Mucosa of rectum (tissue), 2 donors: ENCODE data around the gene POLD2.

Experiments
- H3K27ac ChIP-seq, 2 donors: one replicate each; pipeline ENCODE4 v1.7.0; 2013; ENCODE audit warnings: inconsistent platforms in 2 of 2, low read depth in 2 of 2, low read length in 2 of 2
- H3K27me3 ChIP-seq, 2 donors: one replicate each; pipeline ENCODE4 v1.7.0; 2013; ENCODE audit warnings: low read length in 2 of 2; ENCODE audit not compliant: control insufficient read depth in 2 of 2, insufficient read depth in 2 of 2
- H3K36me3 ChIP-seq, 2 donors: one replicate each; pipeline ENCODE4 v1.7.0; 2013; ENCODE audit warnings: low read length in 2 of 2; ENCODE audit not compliant: control insufficient read depth in 2 of 2, insufficient read depth in 2 of 2
- H3K4me1 ChIP-seq, 2 donors: one replicate each; pipeline ENCODE4 v1.7.0; 2013; ENCODE audit warnings: low read length in 2 of 2, mild to moderate bottlenecking in 1 of 2; ENCODE audit not compliant: control insufficient read depth in 2 of 2, insufficient read depth in 2 of 2
- H3K4me3 ChIP-seq, 2 donors: one replicate each; pipeline ENCODE4 v1.7.0; 2013; ENCODE audit warnings: low read length in 2 of 2
- H3K9ac ChIP-seq, 2 donors: one replicate each; pipeline ENCODE4 v1.7.0; 2013; ENCODE audit warnings: low read length in 2 of 2, low read depth in 1 of 2, mild to moderate bottlenecking in 1 of 2
- H3K9me3 ChIP-seq, 2 donors: one replicate each; pipeline ENCODE4 v1.7.0; 2013; ENCODE audit warnings: low read length in 2 of 2; ENCODE audit not compliant: control insufficient read depth in 2 of 2
- donor health status: healthy.
- donor health status: Normal muscosa, but diverticular disease.

POLD2 gene

DNA sequence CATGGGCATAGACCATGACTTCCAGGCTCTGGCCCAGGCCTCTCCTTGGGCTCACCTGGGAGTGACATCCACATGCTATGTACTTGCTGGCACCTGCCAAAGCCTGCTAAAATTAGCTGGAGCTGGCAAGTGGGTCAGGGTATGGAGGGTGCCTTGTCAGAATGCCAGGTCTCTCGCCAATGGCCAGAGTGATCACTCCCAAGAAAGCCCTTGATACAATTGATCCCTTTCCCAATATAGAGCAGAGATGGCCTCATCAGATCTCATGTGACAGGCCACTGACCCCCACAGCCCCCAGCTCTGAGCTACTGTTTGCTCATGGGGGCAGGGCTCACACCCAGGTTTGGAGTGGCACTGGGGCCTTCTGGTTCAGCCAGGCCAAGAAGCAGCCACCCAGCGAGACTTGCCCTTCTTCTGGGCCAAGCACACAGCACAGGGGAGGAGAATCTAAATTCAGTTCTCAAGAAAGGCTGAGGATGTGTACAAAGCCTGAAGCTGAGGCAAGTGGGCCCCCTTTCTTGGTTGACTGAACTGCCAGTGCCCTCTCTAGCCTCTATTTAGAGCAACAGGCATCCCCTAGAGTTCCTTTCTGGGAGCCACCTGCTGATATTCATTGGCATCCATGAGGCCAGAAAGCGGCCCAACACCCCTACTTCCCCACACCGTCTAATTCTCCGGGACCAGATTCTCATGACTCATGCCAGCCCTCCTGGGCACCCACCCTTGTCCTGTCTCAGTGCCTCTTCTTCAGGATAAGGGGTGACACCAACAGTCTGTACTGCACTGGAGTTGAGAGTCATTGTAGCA, 36.7 kb upstream of the POLD2 start:
- no peaks in the 10 kb centered on the region for H3K36me3 ChIP-seq
- H3K9me3 ChIP-seq = no peaks in the 10 kb centered on the region
- H3K9ac ChIP-seq = no peak overlapping the region
- no peak overlapping the region for H3K27ac ChIP-seq
- no peaks in the 10 kb centered on the region for H3K4me1 ChIP-seq
- H3K4me3 ChIP-seq = no peak overlapping the region
- no peaks in the 10 kb centered on the region for H3K27me3 ChIP-seq

DNA sequence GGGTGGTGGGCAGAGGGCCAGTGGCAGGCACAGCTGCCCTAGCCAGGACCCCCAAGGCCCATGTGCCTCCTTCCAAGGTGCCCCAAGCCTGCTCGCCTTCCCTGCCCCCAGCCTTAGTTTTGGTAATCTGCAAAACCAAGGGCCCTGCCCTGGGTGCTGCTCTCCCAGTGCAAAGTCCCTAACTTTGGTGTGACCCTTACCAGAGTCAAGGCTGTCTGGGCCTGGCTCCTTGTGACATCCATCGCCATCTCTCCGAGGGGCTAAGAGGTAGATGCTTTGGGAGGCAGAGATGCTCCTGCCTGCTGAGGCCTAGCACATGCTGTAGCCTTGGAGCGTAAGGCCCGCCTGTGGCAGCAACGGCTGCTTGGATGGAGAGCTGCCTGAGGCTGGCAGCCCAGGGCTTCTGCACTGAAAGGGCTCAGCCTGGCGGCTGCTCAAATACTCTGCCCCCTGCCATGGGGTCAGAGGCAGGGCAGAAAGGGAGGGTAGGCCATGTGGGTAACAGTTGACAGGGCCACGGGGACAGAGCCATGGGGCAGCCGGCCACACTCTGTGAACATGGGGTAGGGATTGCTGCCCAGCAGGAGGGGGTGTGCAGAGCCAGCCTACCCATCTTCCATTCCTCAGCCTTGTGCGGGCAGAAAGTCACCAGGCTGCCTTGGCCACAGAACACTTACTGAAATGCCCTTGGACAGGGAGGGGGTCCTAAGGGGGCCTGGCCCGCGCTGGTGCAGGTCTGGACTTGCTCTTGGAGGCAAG, 35.7 kb upstream of the POLD2 start:
- Histone ChIP-seq H3K4me3 (no peak overlapping the region), H3K4me1 (no peaks in the 10 kb centered on the region)

DNA sequence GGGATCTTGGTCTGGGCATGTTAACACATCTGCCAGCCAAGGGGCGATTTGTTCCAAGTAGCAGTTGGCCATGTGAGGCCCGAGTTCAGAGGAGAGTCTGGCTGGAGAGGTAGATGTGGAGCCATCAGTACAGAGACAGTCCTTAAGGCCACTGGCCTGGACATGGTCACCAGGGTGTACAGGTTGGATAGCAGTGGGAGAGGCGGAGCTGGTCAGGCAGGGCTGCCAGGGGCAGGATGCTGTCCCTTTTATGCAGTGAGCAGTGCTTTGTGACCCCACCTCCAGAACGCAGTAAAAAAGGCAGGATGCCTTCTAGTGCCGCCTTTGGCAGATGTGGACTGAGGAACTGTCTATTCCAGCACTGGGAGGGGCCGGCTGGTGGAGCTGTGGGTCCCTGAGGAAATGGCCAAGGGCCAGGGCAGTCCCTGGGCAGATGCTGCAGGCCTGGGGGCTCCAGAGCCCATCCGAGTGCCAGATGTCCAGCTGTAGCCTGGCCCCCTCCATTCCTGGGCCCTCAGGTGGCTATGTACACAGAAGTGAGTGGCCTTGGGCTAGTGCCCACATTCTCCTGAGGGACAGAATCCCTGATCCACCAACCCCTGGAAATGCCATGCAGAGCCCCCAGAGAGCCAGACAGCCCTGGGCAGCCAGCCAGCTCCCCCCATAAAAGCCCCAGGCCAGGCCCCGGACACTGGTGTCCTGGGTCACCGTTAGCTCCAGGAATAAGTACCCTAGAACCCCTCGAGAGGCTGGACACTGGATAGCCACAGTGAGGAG, 34.9 kb upstream of the POLD2 start:
- no peak overlapping the region for H3K9ac ChIP-seq
- H3K27ac ChIP-seq = no peak overlapping the region

More for the DNA sequence above, 35.7 kb upstream of the POLD2 start:
- H3K9me3 ChIP-seq = no peaks in the 10 kb centered on the region
- H3K36me3 ChIP-seq = no peaks in the 10 kb centered on the region
- no peak overlapping the region for H3K27ac ChIP-seq
- H3K9ac ChIP-seq = no peak overlapping the region
- H3K27me3 ChIP-seq = no peaks in the 10 kb centered on the region

DNA sequence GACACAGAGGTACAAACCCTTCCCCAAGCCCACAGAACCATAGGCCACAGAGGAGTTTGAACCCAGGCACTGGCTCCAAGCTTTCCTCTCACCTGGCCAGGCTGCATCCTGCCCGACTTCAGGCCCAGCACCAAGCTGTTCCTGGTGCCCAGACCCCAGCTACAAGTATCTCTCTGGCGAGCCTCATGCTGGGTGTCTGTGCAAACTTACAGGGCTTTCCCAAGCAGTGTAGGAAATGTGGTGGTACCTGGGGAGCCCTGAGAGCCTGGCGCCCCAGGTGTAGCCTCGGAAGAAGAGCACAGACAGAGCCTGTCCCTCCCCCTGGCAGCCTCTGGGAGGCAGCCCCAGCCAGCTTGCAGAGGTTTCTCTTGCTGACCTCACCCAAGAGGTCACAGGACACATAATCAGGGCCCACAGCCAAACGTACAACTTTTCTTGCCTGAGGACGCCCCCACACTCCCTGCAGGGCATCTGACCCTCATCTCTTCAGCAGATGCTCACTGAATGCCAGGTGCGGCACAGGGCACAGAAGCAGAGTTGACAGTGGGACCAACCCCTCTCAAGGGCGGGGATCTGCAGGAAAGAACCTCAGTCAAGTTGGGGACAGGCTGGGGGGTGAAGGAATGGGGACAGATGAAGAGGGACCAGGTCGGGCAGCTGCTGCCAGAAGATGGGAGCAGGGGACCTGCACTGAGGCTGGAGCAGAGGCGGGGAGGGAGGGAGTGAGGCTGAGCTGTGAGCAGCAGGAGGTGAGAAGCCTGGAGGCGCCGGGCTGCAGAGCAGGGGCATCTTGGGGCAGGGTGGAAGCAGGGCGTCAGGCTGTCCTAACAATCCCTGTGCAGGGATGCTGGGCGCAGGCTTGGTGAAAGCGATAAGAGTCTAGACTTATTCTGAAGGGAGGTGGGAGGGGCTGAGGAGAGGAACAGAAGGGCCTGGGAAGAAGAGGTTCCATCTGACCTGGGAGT, 34.0 kb upstream of the POLD2 start:
- H3K4me3 ChIP-seq = no peak overlapping the region
- no peak overlapping the region for H3K9ac ChIP-seq
- H3K27ac ChIP-seq = no peak overlapping the region
- no peaks in the 10 kb centered on the region for H3K36me3 ChIP-seq
- no peaks in the 10 kb centered on the region for H3K9me3 ChIP-seq
- no peaks in the 10 kb centered on the region for H3K4me1 ChIP-seq
- H3K27me3 ChIP-seq = no peaks in the 10 kb centered on the region

More for the DNA sequence above, 34.9 kb upstream of the POLD2 start:
- H3K9me3 ChIP-seq = no peaks in the 10 kb centered on the region
- no peaks in the 10 kb centered on the region for H3K36me3 ChIP-seq
- H3K4me1 ChIP-seq = no peaks in the 10 kb centered on the region
- no peaks in the 10 kb centered on the region for H3K27me3 ChIP-seq
- no peak overlapping the region for H3K4me3 ChIP-seq

DNA sequence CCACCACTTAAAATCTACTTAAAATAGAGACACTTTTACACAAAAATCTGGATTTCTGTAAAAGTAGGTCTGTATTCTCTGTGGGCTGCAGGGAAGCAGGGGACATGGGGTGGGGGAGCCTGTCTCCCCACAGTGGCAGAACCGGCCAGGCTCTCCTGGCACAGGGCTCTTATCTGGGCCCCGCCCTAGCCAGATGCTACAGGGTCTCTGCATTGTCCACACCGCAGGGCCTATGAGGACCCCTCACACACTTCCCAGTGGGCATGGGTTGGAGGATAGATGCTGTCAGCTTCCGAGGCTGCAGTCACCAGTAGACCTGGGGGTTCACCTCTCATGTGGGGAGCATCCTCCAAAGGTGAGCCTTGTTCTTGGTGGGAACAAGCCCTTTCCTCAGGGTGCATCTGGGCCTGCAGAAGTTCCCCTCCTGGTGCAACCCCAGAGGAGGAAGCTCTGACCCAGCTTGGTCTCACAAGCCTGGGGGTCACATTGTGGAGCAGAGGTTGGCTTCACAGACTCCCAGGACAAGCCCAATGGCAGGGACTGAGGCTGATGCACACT, 33.2 kb upstream of the POLD2 start:
- Histone ChIP-seq H3K9ac (no peak overlapping the region), H3K4me1 (no peaks in the 10 kb centered on the region), H3K27me3 (no peaks in the 10 kb centered on the region), H3K36me3 (no peaks in the 10 kb centered on the region), H3K4me3 (no peak overlapping the region), H3K27ac (no peak overlapping the region), H3K9me3 (no peaks in the 10 kb centered on the region)

DNA sequence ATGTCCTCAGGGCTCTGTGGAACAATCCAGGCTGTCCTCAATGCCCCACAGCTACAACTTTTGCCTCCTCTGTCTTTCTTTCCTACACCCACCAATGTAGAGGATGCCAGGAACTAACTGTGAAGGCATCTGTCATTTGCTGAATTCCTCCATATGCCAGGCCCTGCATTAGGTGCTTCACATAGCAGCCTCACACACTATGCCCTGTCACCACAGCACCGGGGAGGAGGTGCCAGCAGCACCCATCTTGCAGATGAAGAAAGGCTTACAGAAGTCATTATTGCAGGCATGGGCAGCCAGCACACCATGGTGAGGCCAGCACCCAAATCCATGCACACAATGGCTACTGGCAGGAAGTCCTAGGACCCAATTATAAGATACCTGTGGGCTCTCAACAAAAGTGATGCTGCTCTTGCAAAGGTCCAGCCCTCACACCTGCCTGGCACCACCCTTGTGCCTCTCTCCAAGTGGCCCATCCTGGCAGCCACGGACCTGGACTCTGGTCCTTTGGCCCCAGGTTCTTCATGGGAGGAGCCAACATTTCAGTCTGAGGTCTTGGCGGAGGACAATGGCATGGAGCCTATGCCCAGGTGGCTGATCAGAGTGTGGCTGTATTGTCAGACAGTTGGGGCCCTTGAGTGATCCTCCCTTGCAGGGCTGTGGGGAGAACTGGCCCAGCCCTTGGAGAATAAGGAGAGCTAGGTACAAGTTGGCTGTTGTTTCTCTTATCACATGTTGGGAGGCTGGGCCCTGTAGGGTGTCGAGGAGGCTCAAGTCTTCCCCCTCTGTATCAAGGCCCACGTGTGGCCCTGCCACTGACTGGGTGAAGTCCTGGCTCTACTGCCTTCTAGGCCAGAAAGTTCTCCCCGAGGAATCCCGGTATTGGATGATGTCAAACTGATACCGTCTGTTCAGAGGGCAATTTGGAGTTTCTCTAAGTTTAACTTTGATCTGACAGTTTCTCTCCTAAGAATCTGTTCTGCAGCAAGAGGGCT, 32.1 kb upstream of the POLD2 start:
- no peak overlapping the region for H3K27ac ChIP-seq

DNA sequence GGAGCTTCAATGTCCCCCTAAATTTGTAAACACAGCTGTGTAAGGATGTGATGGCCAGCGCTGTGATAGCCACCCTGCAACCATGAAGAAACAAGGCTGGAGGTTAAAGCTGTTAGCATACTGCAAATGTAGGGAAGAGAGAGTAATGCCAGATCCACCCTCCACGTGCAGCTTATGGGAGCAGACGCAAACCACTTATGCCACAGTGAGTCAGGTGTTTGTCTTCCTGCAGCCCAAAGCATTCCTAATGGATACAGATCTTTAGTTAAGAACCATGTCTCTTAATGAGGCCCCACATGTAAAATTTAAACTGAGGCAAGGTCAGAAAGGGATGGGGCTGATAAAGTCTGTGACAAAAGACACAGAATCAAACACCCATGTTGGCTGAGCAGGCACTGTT, 31.4 kb upstream of the POLD2 start:
- Histone ChIP-seq H3K9me3 (no peaks in the 10 kb centered on the region), H3K27ac (no peak overlapping the region), H3K4me1 (no peaks in the 10 kb centered on the region), H3K9ac (no peak overlapping the region), H3K36me3 (no peaks in the 10 kb centered on the region), H3K4me3 (no peak overlapping the region), H3K27me3 (no peaks in the 10 kb centered on the region)

More for the DNA sequence above, 32.1 kb upstream of the POLD2 start:
- H3K27me3 ChIP-seq = no peaks in the 10 kb centered on the region
- H3K9ac ChIP-seq = no peak overlapping the region
- H3K4me3 ChIP-seq = no peak overlapping the region
- no peaks in the 10 kb centered on the region for H3K36me3 ChIP-seq
- no peaks in the 10 kb centered on the region for H3K9me3 ChIP-seq
- no peaks in the 10 kb centered on the region for H3K4me1 ChIP-seq

DNA sequence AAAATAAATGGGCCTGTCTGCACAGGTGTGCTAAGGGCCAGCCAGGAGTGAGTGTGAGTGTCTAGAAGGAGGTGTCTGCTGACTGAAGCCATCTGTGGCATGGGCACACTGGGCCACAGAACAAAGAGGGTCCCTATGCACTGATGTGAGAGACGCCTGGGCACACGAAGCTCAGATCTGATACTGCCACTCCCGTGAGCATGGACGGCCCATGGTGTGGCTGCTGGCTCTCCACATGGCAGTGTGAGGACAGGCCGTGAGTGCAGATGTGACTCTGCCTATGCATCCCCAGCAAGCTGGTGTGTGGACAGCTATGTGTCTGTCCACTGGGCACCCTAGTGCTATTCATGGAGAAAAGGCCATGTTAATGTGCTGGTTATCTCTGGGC, 30.6 kb upstream of the POLD2 start:
- Histone ChIP-seq H3K9ac (no peak overlapping the region), H3K27ac (no peak overlapping the region), H3K4me3 (no peak overlapping the region), H3K27me3 (no peaks in the 10 kb centered on the region), H3K36me3 (no peaks in the 10 kb centered on the region), H3K4me1 (no peaks in the 10 kb centered on the region), H3K9me3 (no peaks in the 10 kb centered on the region)
